Right lobe of liver (tissue), 4 donors: Measurements from ENCODE around the gene ARHGAP20.

ENCODE experiments used
- CTCF ChIP-seq, 4 donors: fragments of 200-600 bp in 3 of 4; fragments of 450-650 bp in 1 of 4; IDR thresholded peaks; one replicate each; pipeline versions ENCODE4 v1.5.1 to v1.8.0; 2016 to 2022; ENCODE audit warnings: antibody characterized with exemption in 4 of 4, mild to moderate bottlenecking in 2 of 4
- POLR2A ChIP-seq: fragments of 450-650 bp; IDR thresholded peaks from one replicate; pipeline ENCODE4 v1.6.1; 2017; ENCODE audit warnings: antibody characterized with exemption, mild to moderate bottlenecking
- donor health status: DM: no; HTN: no; CAD: no.
- donor health status: DM: no; HTN: no; CAD: no.
- donor health status: DM: no; HTN: yes; CAD: no.

GRCh38 chr11:110600322-110600721 lies 111.9 kb downstream of the ARHGAP20 start:
- TF ChIP-seq CTCF (IDR thresholded peaks at IDR 0.05) (no peak), POLR2A (no peak)
